ENCODE data around the gene KRTAP9-9. TPM values are rescaled to one million over a fixed set of nuclear protein-coding genes. Genes with fewer than 3 reads are reported as not detected.

The KRTAP9-9 gene
- total RNA-seq, 1 donor, result not detected

Small RNA genes within 50 kb of the gene (small RNA-seq; reads per million reads assigned to genes)
- not detected for gene KRTAP9-10P

Other genes with a start within 250 kb of the KRTAP9-9 start
- not detected for gene KRTAP3-1, start 246.3 kb upstream of the KRTAP9-9 start, total RNA-seq
- not detected for gene KRTAP1-5, start 228.2 kb upstream of the KRTAP9-9 start, total RNA-seq
- not detected for gene KRTAP1-4, start 225.2 kb upstream of the KRTAP9-9 start, total RNA-seq
- gene KRTAP1-3, start 220.5 kb upstream of the KRTAP9-9 start, total RNA-seq, result not detected
- gene KRTAP1-1, start 213.9 kb upstream of the KRTAP9-9 start, total RNA-seq, result not detected
- not detected for gene KRTAP2-1, start 208.1 kb upstream of the KRTAP9-9 start, total RNA-seq
- gene KRTAP2-2, start 200.2 kb upstream of the KRTAP9-9 start, total RNA-seq, result not detected
- not detected for gene KRTAP2-3, start 195.3 kb upstream of the KRTAP9-9 start, total RNA-seq
- not detected for gene KRTAP2-4, start 189.5 kb upstream of the KRTAP9-9 start, total RNA-seq
- gene KRTAP4-7, start 171.2 kb upstream of the KRTAP9-9 start, total RNA-seq, result not detected
- gene KRTAP4-8, start 157.2 kb upstream of the KRTAP9-9 start, total RNA-seq, result not detected
- not detected for gene KRTAP4-16, start 153.2 kb upstream of the KRTAP9-9 start, total RNA-seq
- gene KRTAP4-9, start 150.0 kb upstream of the KRTAP9-9 start, total RNA-seq, result under 0.01 TPM
- gene KRTAP4-11, start 137.0 kb upstream of the KRTAP9-9 start, total RNA-seq, result not detected
- gene KRTAP4-12, start 131.2 kb upstream of the KRTAP9-9 start, total RNA-seq, result not detected
- not detected for gene KRTAP4-6, start 114.8 kb upstream of the KRTAP9-9 start, total RNA-seq
- gene KRTAP4-5, start 105.6 kb upstream of the KRTAP9-9 start, total RNA-seq, result not detected
- gene KRTAP4-4, start 94.6 kb upstream of the KRTAP9-9 start, total RNA-seq, result not detected
- gene KRTAP4-3, start 87.2 kb upstream of the KRTAP9-9 start, total RNA-seq, result not detected
- not detected for gene KRTAP4-2, start 77.2 kb upstream of the KRTAP9-9 start, total RNA-seq
- gene KRTAP4-1, start 70.5 kb upstream of the KRTAP9-9 start, total RNA-seq, result not detected
- not detected for gene KRTAP9-1, start 65.5 kb upstream of the KRTAP9-9 start, total RNA-seq
- not detected for gene KRTAP9-2, start 28.7 kb upstream of the KRTAP9-9 start, total RNA-seq
- not detected for gene KRTAP9-3, start 22.9 kb upstream of the KRTAP9-9 start, total RNA-seq
- gene KRTAP9-8, start 17.4 kb upstream of the KRTAP9-9 start, total RNA-seq, result not detected
- not detected for gene KRTAP9-4, start 5.7 kb upstream of the KRTAP9-9 start, total RNA-seq
- not detected for gene KRTAP9-6, start 10.0 kb downstream of the KRTAP9-9 start, total RNA-seq
- not detected for gene KRTAP9-7, start 20.3 kb downstream of the KRTAP9-9 start, total RNA-seq
- gene KRTAP29-1, start 47.5 kb downstream of the KRTAP9-9 start, total RNA-seq, result not detected
- gene KRTAP16-1, start 53.9 kb downstream of the KRTAP9-9 start, total RNA-seq, result 0.27 TPM
- gene KRTAP17-1, start 60.3 kb downstream of the KRTAP9-9 start, total RNA-seq, result not detected
- not detected for gene KRT33A, start 95.4 kb downstream of the KRTAP9-9 start, total RNA-seq
- not detected for gene KRT33B, start 114.4 kb downstream of the KRTAP9-9 start, total RNA-seq
- not detected for gene KRT34, start 126.9 kb downstream of the KRTAP9-9 start, total RNA-seq
- gene KRT31, start 142.2 kb downstream of the KRTAP9-9 start, total RNA-seq, result not detected
- gene KRT37, start 169.2 kb downstream of the KRTAP9-9 start, total RNA-seq, result not detected
- not detected for gene KRT38, start 185.6 kb downstream of the KRTAP9-9 start, total RNA-seq
- gene KRT32, start 212.0 kb downstream of the KRTAP9-9 start, total RNA-seq, result not detected
- not detected for gene KRT35, start 225.8 kb downstream of the KRTAP9-9 start, total RNA-seq
- gene KRT36, start 234.5 kb downstream of the KRTAP9-9 start, total RNA-seq, result not detected

Measured in hematopoietic multipotent progenitor cell (in vitro differentiated cells).